Measurements from ENCODE around the gene DMAC2.

GRCh38 chr19:41407271-41407670 is 32.4 kb downstream of the DMAC2 start:
- no peak for TF ChIP-seq CTCF (IDR thresholded peaks at IDR 0.05)
- no peak for TF ChIP-seq POLR2A (IDR thresholded peaks at IDR 0.05)
